Muscle of leg (tissue), 11 donors: ENCODE data around the gene COL21A1. TPM values are rescaled to one million over a fixed set of nuclear protein-coding genes. Genes with fewer than 3 reads are reported as not detected.

Source experiments
- DNase-seq: peaks from one replicate; pipeline ENCODE4 v3.0.0; 2013
- H3K27ac ChIP-seq: one replicate; pipeline ENCODE4 v1.5.1; 2013; ENCODE audit warnings: mild to moderate bottlenecking, low read length, control low read depth
- H3K27me3 ChIP-seq: one replicate; pipeline ENCODE4 v1.6.1; 2013; ENCODE audit warnings: low read length; ENCODE audit not compliant: control insufficient read depth, insufficient read depth
- H3K36me3 ChIP-seq: one replicate; pipeline ENCODE4 v1.6.1; 2013; ENCODE audit warnings: low read length; ENCODE audit not compliant: control insufficient read depth, insufficient read depth
- H3K4me1 ChIP-seq: one replicate; pipeline ENCODE4 v1.6.1; 2013; ENCODE audit warnings: low read length; ENCODE audit not compliant: control insufficient read depth, insufficient read depth
- H3K4me3 ChIP-seq: one replicate; pipeline ENCODE4 v1.5.1; 2013; ENCODE audit warnings: low read length, control low read depth
- H3K9me3 ChIP-seq: replicated peaks from 2 replicates; pipeline ENCODE4 v1.6.1; 2013; ENCODE audit warnings: low read depth, low read length; ENCODE audit not compliant: control insufficient read depth
- WGBS: methylation state at CpG from one replicate; pipeline ENCODE4 v1.1.5; 2013; ENCODE audit warnings: missing lambda C conversion rate; ENCODE audit not compliant: insufficient coverage; 5-methylcytosine and 5-hydroxymethylcytosine counted together
- polyA plus RNA-seq, 8 donors: library from polyadenylated mRNA; unstranded; fragments of 120-200 nt; gene quantifications; one replicate each; pipeline versions ENCODE4 v1.2.1 to v1.2.3, GENCODE V29; 2013; ENCODE audit warnings: inconsistent platforms in 1 of 8, low replicate concordance in 1 of 8; ENCODE audit not compliant: insufficient read length in 8 of 8, insufficient read depth in 1 of 8
- total RNA-seq: library from RNA; stranded (reverse); fragments of 120-200 nt; gene quantifications from one replicate; pipeline ENCODE4 v1.2.4, GENCODE V29; 2013

The COL21A1 gene
- total and polyA plus RNA-seq, 9 donors = 86.6 to 195 (median 115) TPM

GRCh38 chr6:56043761-56044160, 203.6 kb downstream of the COL21A1 start:
- no peak for DNase-seq
- WGBS = 91% methylated on average over 3 of the region's 4 CpGs
- H3K36me3 ChIP-seq = no peaks in the 10 kb centered on the region
- H3K4me1 ChIP-seq = no peaks in the 10 kb centered on the region
- H3K27me3 ChIP-seq = no peaks in the 10 kb centered on the region
- no peaks in the 10 kb centered on the region for H3K9me3 ChIP-seq
- H3K27ac ChIP-seq = no peak overlapping the region
- H3K4me3 ChIP-seq = no peak overlapping the region

GRCh38 chr6:56043076-56043475, 204.3 kb downstream of the COL21A1 start:
- H3K9me3 ChIP-seq = no peaks in the 10 kb centered on the region
- H3K36me3 ChIP-seq = no peaks in the 10 kb centered on the region
- no peaks in the 10 kb centered on the region for H3K4me1 ChIP-seq
- no peaks in the 10 kb centered on the region for H3K27me3 ChIP-seq
- no peak overlapping the region for H3K4me3 ChIP-seq
- no peak overlapping the region for H3K27ac ChIP-seq
- no peak for DNase-seq

- no peak for DNase-seq
- Histone ChIP-seq H3K4me1 (no peaks in the 10 kb centered on the region), H3K9me3 (no peaks in the 10 kb centered on the region), H3K36me3 (no peaks in the 10 kb centered on the region), H3K27ac (no peak overlapping the region), H3K27me3 (no peaks in the 10 kb centered on the region), H3K4me3 (no peak overlapping the region)
- no CpG with 5 or more reads among the region's 1 CpG for WGBS
These were observed 205.8 kb downstream of the COL21A1 start for GRCh38 chr6:56041591-56041990.

GRCh38 chr6:56040889-56041301, 206.5 kb downstream of the COL21A1 start:
- WGBS = 33% methylated on average over 1 of the region's 1 CpG
- no peaks in the 10 kb centered on the region for H3K4me1 ChIP-seq
- no peaks in the 10 kb centered on the region for H3K9me3 ChIP-seq
- peak overlapping the region; percentile 30 for H3K27ac ChIP-seq
- peak; percentile 78 for DNase-seq
- no peaks in the 10 kb centered on the region for H3K27me3 ChIP-seq
- no peak overlapping the region for H3K4me3 ChIP-seq
- H3K36me3 ChIP-seq = no peaks in the 10 kb centered on the region

GRCh38 chr6:56040223-56040622, 207.2 kb downstream of the COL21A1 start:
- Histone ChIP-seq H3K4me1 (no peaks in the 10 kb centered on the region), H3K27ac (peak overlapping the region; percentile 59), H3K4me3 (no peak overlapping the region), H3K9me3 (no peaks in the 10 kb centered on the region), H3K27me3 (no peaks in the 10 kb centered on the region), H3K36me3 (no peaks in the 10 kb centered on the region)
- WGBS = no CpG with 5 or more reads among the region's 2 CpGs
- no peak for DNase-seq

- Histone ChIP-seq H3K36me3 (no peaks in the 10 kb centered on the region), H3K4me1 (peaks cover 3% of the 10 kb centered on the region), H3K27me3 (no peaks in the 10 kb centered on the region), H3K27ac (no peak overlapping the region), H3K9me3 (no peaks in the 10 kb centered on the region), H3K4me3 (no peak overlapping the region)
- DNase-seq = no peak
- no CpG with 5 or more reads among the region's 6 CpGs for WGBS
These were observed 208.6 kb downstream of the COL21A1 start for GRCh38 chr6:56038764-56039163.

GRCh38 chr6:56037601-56038000, 209.8 kb downstream of the COL21A1 start:
- no peaks in the 10 kb centered on the region for H3K36me3 ChIP-seq
- no CpG with 5 or more reads among the region's 1 CpG for WGBS
- no peaks in the 10 kb centered on the region for H3K9me3 ChIP-seq
- no peak overlapping the region for H3K27ac ChIP-seq
- H3K4me1 ChIP-seq = peaks cover 9% of the 10 kb centered on the region
- no peaks in the 10 kb centered on the region for H3K27me3 ChIP-seq
- peak; percentile 34 for DNase-seq
- H3K4me3 ChIP-seq = no peak overlapping the region

- Histone ChIP-seq H3K4me1 (peaks cover 13% of the 10 kb centered on the region), H3K27ac (no peak overlapping the region), H3K27me3 (no peaks in the 10 kb centered on the region), H3K36me3 (no peaks in the 10 kb centered on the region), H3K9me3 (no peaks in the 10 kb centered on the region), H3K4me3 (no peak overlapping the region)
- no CpG with 5 or more reads among the region's 1 CpG for WGBS
- DNase-seq = peak; percentile 51
These were observed 210.3 kb downstream of the COL21A1 start for GRCh38 chr6:56036916-56037600.

GRCh38 chr6:56033401-56033800, 214.0 kb downstream of the COL21A1 start:
- H3K27me3 ChIP-seq = no peaks in the 10 kb centered on the region
- WGBS = 74% methylated on average over 2 of the region's 2 CpGs
- no peaks in the 10 kb centered on the region for H3K36me3 ChIP-seq
- H3K4me3 ChIP-seq = no peak overlapping the region
- H3K4me1 ChIP-seq = peaks cover 13% of the 10 kb centered on the region
- peak overlapping the region; percentile 83 for H3K27ac ChIP-seq
- no peaks in the 10 kb centered on the region for H3K9me3 ChIP-seq
- DNase-seq = peak; percentile 84

GRCh38 chr6:56032715-56033260, 214.6 kb downstream of the COL21A1 start:
- Histone ChIP-seq H3K9me3 (no peaks in the 10 kb centered on the region), H3K4me1 (peaks cover 13% of the 10 kb centered on the region), H3K4me3 (no peak overlapping the region), H3K27ac (peak overlapping the region; percentile 83), H3K36me3 (no peaks in the 10 kb centered on the region), H3K27me3 (no peaks in the 10 kb centered on the region)
- 0% methylated on average over 1 of the region's 2 CpGs for WGBS
- peak; percentile 72 for DNase-seq
